B cell (primary cell): ENCODE measurements around the gene ADPRM. TPM values are rescaled to one million over a fixed set of nuclear protein-coding genes. Genes with fewer than 3 reads are reported as not detected.
A peak's percentile ranks its signal among the peaks of the same experiment; 100 is the strongest.
"Not testable (repeated sequence)": the region's sequence is repeated elsewhere in the genome, so short reads cannot be mapped to it uniquely, and the experiment has no call there.

ENCODE experiments used
- ATAC-seq: fragments of 200-7000 bp; cut with Tn5 transposase; one replicate; pipeline ENCODE4 v1.10.0; 2021; ENCODE audit warnings: low read depth, mild to moderate bottlenecking, moderate number of reproducible peaks, moderate library complexity
- CTCF ChIA-PET: fragments of 350-600 bp; sonication (Branson Sonifier 250); formaldehyde crosslinking; loops from one replicate; lab custom pipeline; 2021; ENCODE audit warnings: antibody characterized with exemption, inconsistent platforms; lab: Charles Lee
- POLR2A ChIA-PET: fragments of 350-600 bp; sonication (Branson Sonifier 250); formaldehyde crosslinking; loops from one replicate; lab custom pipeline; 2021; ENCODE audit warnings: antibody characterized with exemption; lab: Charles Lee
- DNase-seq: peaks from one replicate; pipeline ENCODE4 v3.0.0; 2013
- H2AFZ ChIP-seq: 2 replicates; pipeline ENCODE4 v1.6.1; 2012; ENCODE audit warnings: mild to moderate bottlenecking, low read depth, low read length; ENCODE audit not compliant: insufficient read depth, poor library complexity, severe bottlenecking
- H3K27ac ChIP-seq, 2 donors: 1 replicate in 1 of 2; 2 replicates in 1 of 2; pipeline ENCODE4 v1.5.1; 2012 to 2013; ENCODE audit warnings: low read length in 2 of 2, mild to moderate bottlenecking in 2 of 2, moderate library complexity in 1 of 2
- H3K27me3 ChIP-seq, 4 experiments: fragments of 200-600 bp in 1 of 4; sonication (generic) in 1 of 4; replicated peaks in 1 of 4; 1 replicate in 2 of 4; 2 replicates in 2 of 4; pipeline versions ENCODE4 v1.6.1 to v1.7.0; 2013 to 2016; ENCODE audit warnings: low read length in 3 of 4, mild to moderate bottlenecking in 2 of 4, mixed read lengths in 1 of 4, moderate library complexity in 1 of 4; ENCODE audit not compliant: insufficient read depth in 4 of 4, control insufficient read depth in 3 of 4; ENCODE audit errors: control extremely low read depth in 1 of 4
- H3K36me3 ChIP-seq, 2 experiments: replicated peaks in 1 of 2; 1 replicate in 1 of 2; 2 replicates in 1 of 2; pipeline versions ENCODE4 v1.6.1 to v1.7.1; 2013; ENCODE audit warnings: low read length in 1 of 2; ENCODE audit not compliant: insufficient read depth in 2 of 2, control insufficient read depth in 1 of 2; ENCODE audit errors: control extremely low read depth in 1 of 2, extremely low read depth in 1 of 2
- H3K4me1 ChIP-seq, 2 donors: fragments of 200-600 bp in 1 of 2; sonication (generic) in 1 of 2; 1 replicate in 1 of 2; 2 replicates in 1 of 2; pipeline versions ENCODE4 v1.5.1 to v1.6.1; 2013 to 2017; ENCODE audit warnings: low read length in 2 of 2; ENCODE audit not compliant: control insufficient read depth in 2 of 2, insufficient read depth in 2 of 2
- H3K4me2 ChIP-seq: replicated peaks from 2 replicates; pipeline ENCODE3; 2012; ENCODE audit warnings: mild to moderate bottlenecking, low read depth, low read length; ENCODE audit not compliant: poor library complexity, severe bottlenecking
- H3K4me3 ChIP-seq, 5 experiments: fragments of 200-600 bp in 1 of 5; sonication (generic) in 1 of 5; 1 replicate in 3 of 5; 2 replicates in 2 of 5; pipeline versions ENCODE4 v1.5.1 to v1.7.0; 2011 to 2016; ENCODE audit warnings: low read length in 4 of 5, mild to moderate bottlenecking in 4 of 5, low read depth in 2 of 5, control low read depth in 1 of 5, moderate library complexity in 1 of 5; ENCODE audit not compliant: insufficient read depth in 1 of 5; ENCODE audit errors: control extremely low read depth in 1 of 5, extremely low read depth in 1 of 5
- H3K79me2 ChIP-seq: fragments of 200-600 bp; sonication (generic); one replicate; pipeline ENCODE4 v1.6.0; 2016; ENCODE audit warnings: low read length; ENCODE audit not compliant: control insufficient read depth, insufficient read depth
- H3K9ac ChIP-seq: fragments of 200-600 bp; sonication (generic); 2 replicates; pipeline ENCODE4 v1.6.1; 2017; ENCODE audit warnings: mild to moderate bottlenecking, low read length, moderate library complexity
- H3K9me3 ChIP-seq, 3 donors: one replicate each; pipeline versions ENCODE4 v1.6.1 to v1.7.1; 2013; ENCODE audit warnings: low read length in 2 of 3; ENCODE audit not compliant: control insufficient read depth in 2 of 3, insufficient read depth in 1 of 3; ENCODE audit errors: control extremely low read depth in 1 of 3
- H4K20me1 ChIP-seq: 2 replicates; pipeline ENCODE4 v1.6.0; 2012; ENCODE audit warnings: mild to moderate bottlenecking, low read length; ENCODE audit not compliant: insufficient read depth, control insufficient read depth, poor library complexity, severe bottlenecking
- H3K27ac Mint-ChIP-seq: one replicate; pipeline ENCODE4 v1.8.0; 2021; ENCODE audit warnings: mixed read lengths
- H3K27me3 Mint-ChIP-seq: one replicate; pipeline ENCODE4 v1.8.0; 2021; ENCODE audit warnings: mixed read lengths
- H3K4me1 Mint-ChIP-seq: one replicate; pipeline ENCODE4 v1.8.0; 2021; ENCODE audit warnings: mixed read lengths
- H3K4me3 Mint-ChIP-seq: one replicate; pipeline ENCODE4 v1.8.0; 2021; ENCODE audit warnings: mixed read lengths
- H3K9me3 Mint-ChIP-seq: one replicate; pipeline ENCODE4 v1.8.0; 2022; ENCODE audit warnings: mixed read lengths; ENCODE audit not compliant: insufficient read depth
- CTCF ChIP-seq: fragments of 200-600 bp; IDR thresholded peaks from one replicate; pipeline ENCODE4 v1.8.0; 2022; ENCODE audit warnings: antibody characterized with exemption, mild to moderate bottlenecking
- EZH2 ChIP-seq: IDR thresholded peaks from 2 replicates; pipeline ENCODE4 v1.6.1; 2012; ENCODE audit warnings: borderline replicate concordance, low read depth, mild to moderate bottlenecking, moderate library complexity, low read length; ENCODE audit not compliant: insufficient read depth, poor library complexity, severe bottlenecking
- WGBS: methylation state at CpG from one replicate; pipeline ENCODE4 v1.1.5; 2013; ENCODE audit warnings: missing lambda C conversion rate; ENCODE audit not compliant: insufficient coverage; 5-methylcytosine and 5-hydroxymethylcytosine counted together
- intact Hi-C: fragments of 100-400 bp; cut with micrococcal nuclease; formaldehyde crosslinking; loops from one replicate; pipeline ENCODE4 v1.10.0; 2022
- polyA plus RNA-seq: library from polyadenylated mRNA; depleted of rRNA; stranded (reverse); fragments of >200 nt; gene quantifications from 2 replicates; pipeline ENCODE4 v1.2.3, GENCODE V29; 2012
- total RNA-seq, 2 donors: library from RNA; stranded (reverse); fragments of 120-200 nt in 1 of 2; gene quantifications; 1 replicate in 1 of 2; 2 replicates in 1 of 2; pipeline versions ENCODE4 v1.2.3 to v1.2.4, GENCODE V29; 2013 to 2022

Gene ADPRM
- total and polyA plus RNA-seq, 2 donors (not counting 1 experiment from before 2014, with no cell fraction given): 24.3 to 29.1 TPM

GRCh38 chr17:10683853-10684252, 13.5 kb upstream of the ADPRM start:
- H3K27me3 Mint-ChIP-seq: no peaks in the 10 kb centered on the region
- WGBS: no CpG with 5 or more reads among the region's 2 CpGs
- intact Hi-C loops: loop anchor here (2.0 kb wide), 1 partner anchor 37 kb away; no protein-coding TSS in a partner anchor
- Histone ChIP-seq H3K36me3 (peaks cover 10 to 78% of the 10 kb centered on the region in 2 experiments), H3K9ac (no peak overlapping the region), H3K4me3 (no peak overlapping the region), H3K9me3 (no peaks in the 10 kb centered on the region), H3K27me3 (no peaks in the 10 kb centered on the region), H3K27ac (no peak overlapping the region), H4K20me1 (peaks cover 11% of the 10 kb centered on the region), H3K79me2 (peaks cover 15% of the 10 kb centered on the region), H3K4me1 (no peaks in the 10 kb centered on the region), H3K4me2 (no peak overlapping the region), H2AFZ (no peak overlapping the region)
- no peak for TF ChIP-seq EZH2
- peak; percentile 67 for TF ChIP-seq CTCF
- peaks cover 5% of the 10 kb centered on the region for H3K4me1 Mint-ChIP-seq
- ChIA-PET POLR2A (no interaction called here), CTCF (interaction anchor here (1.0 to 2.7 kb wide), 6 partner anchors 9 to 161 kb away, joined by 3 to 9 read pairs (median 6); no protein-coding TSS in a partner anchor)
- no peak overlapping the region for H3K27ac Mint-ChIP-seq
- no peak for ATAC-seq
- no peak overlapping the region for H3K4me3 Mint-ChIP-seq
- no peaks in the 10 kb centered on the region for H3K9me3 Mint-ChIP-seq
- peak; percentile 27 for DNase-seq

- Mint-ChIP-seq H3K9me3 (no peaks in the 10 kb centered on the region), H3K4me1 (peaks cover 19% of the 10 kb centered on the region), H3K27ac (no peak overlapping the region), H3K27me3 (no peaks in the 10 kb centered on the region), H3K4me3 (no peak overlapping the region)
- no CpG with 5 or more reads among the region's 2 CpGs for WGBS
- Histone ChIP-seq H4K20me1 (peaks cover 11% of the 10 kb centered on the region), H3K79me2 (peaks cover 36% of the 10 kb centered on the region), H3K36me3 (peaks cover 10 to 82% of the 10 kb centered on the region in 2 experiments), H3K27me3 (no peaks in the 10 kb centered on the region), H3K9ac (no peak overlapping the region), H3K9me3 (no peaks in the 10 kb centered on the region), H3K4me2 (no peak overlapping the region), H3K4me3 (no peak overlapping the region), H3K27ac (no peak overlapping the region), H2AFZ (no peak overlapping the region), H3K4me1 (peaks cover 0 to 3% of the 10 kb centered on the region in 2 donors)
- ATAC-seq (no peak), DNase-seq (no peak)
- intact Hi-C loops: no loop called here
- POLR2A ChIA-PET: no interaction called here
- CTCF ChIA-PET: interaction anchor here (1.1 kb wide), 1 partner anchor 41 kb away, joined by 4 read pairs; no protein-coding TSS in a partner anchor
- no peak for TF ChIP-seq CTCF
- TF ChIP-seq EZH2: no peak
Observed at GRCh38 chr17:10687499-10687898, 9.9 kb upstream of the ADPRM start.

- H3K9me3 Mint-ChIP-seq, H3K27ac Mint-ChIP-seq, H4K20me1 ChIP-seq, H3K9me3 ChIP-seq, H3K9ac ChIP-seq, DNase-seq, H3K27me3 ChIP-seq, H3K27ac ChIP-seq, H3K27me3 Mint-ChIP-seq, POLR2A ChIA-PET, ATAC-seq: not testable (repeated sequence)
- peak overlapping the region in 1 of 5 experiments; percentile 91 for H3K4me3 ChIP-seq
- peak overlapping the region; percentile 93 for H3K4me3 Mint-ChIP-seq
- peak overlapping the region; percentile 95 for H2AFZ ChIP-seq
- peaks cover 37% of the 10 kb centered on the region for H3K4me1 Mint-ChIP-seq
- H3K79me2 ChIP-seq: peaks cover 76% of the 10 kb centered on the region
- peaks cover 0 to 44% of the 10 kb centered on the region in 2 experiments for H3K36me3 ChIP-seq
- peak overlapping the region; percentile 90 for H3K4me2 ChIP-seq
- 93% methylated on average over 17 of the region's 17 CpGs for WGBS
- peaks cover 27 to 38% of the 10 kb centered on the region in 2 donors for H3K4me1 ChIP-seq
- CTCF ChIA-PET: interaction anchor here (1.4 to 2.0 kb wide), 4 partner anchors 12 to 49 kb away, joined by 4 to 5 read pairs (median 5); partner anchors contain the start of gene TMEM220
- intact Hi-C loops: loop anchor here (5.0 kb wide), 1 partner anchor 1301 kb away; the partner anchor contains the start of gene ZNF18
Observed at GRCh38 chr17:10695875-10696407, 1.5 kb upstream of the ADPRM start.
